ENCODE data around the gene CSRP2.

Gene CSRP2

DNA sequence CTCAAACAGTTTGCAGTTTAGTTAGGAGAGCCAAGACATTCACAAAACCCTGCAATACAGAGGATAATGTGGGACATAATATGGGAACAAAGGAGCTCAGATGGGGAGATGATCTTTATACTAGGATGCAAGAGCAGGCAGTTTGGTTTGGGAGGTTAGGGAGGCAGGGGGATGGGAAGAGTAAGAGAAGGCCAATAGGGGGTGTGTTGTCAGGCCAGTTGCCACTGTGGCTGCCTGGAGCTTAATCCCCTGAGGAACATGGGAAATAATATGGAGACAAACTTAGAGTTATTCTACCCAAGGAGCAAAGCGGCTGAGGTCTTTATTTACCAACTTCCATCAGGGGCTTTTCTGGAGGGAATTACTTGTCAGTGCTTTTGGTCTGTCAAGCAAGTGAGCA lies 10.0 kb upstream of the CSRP2 start:
- no peaks in the 10 kb centered on the region for H3K36me3 ChIP-seq (ENCODE audit: control insufficient read depth, insufficient read depth, low read length)
- H3K4me3 ChIP-seq (replicated peaks; ENCODE audit: low read depth, low read length), result no peak overlapping the region
- TF ChIP-seq, protein P1, sequence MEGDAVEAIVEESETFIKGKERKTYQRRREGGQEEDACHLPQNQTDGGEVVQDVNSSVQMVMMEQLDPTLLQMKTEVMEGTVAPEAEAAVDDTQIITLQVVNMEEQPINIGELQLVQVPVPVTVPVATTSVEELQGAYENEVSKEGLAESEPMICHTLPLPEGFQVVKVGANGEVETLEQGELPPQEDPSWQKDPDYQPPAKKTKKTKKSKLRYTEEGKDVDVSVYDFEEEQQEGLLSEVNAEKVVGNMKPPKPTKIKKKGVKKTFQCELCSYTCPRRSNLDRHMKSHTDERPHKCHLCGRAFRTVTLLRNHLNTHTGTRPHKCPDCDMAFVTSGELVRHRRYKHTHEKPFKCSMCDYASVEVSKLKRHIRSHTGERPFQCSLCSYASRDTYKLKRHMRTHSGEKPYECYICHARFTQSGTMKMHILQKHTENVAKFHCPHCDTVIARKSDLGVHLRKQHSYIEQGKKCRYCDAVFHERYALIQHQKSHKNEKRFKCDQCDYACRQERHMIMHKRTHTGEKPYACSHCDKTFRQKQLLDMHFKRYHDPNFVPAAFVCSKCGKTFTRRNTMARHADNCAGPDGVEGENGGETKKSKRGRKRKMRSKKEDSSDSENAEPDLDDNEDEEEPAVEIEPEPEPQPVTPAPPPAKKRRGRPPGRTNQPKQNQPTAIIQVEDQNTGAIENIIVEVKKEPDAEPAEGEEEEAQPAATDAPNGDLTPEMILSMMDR (IDR thresholded peaks at IDR 0.05; ENCODE audit: insufficient read depth, low read length, poor library complexity, severe bottlenecking), result no peak
- H3K27me3 ChIP-seq (replicated peaks; ENCODE audit: control insufficient read depth, insufficient read depth, low read length), result no peaks in the 10 kb centered on the region
- DNase-seq (ENCODE audit: extremely low read depth, insufficient read length), result no peak

DNA sequence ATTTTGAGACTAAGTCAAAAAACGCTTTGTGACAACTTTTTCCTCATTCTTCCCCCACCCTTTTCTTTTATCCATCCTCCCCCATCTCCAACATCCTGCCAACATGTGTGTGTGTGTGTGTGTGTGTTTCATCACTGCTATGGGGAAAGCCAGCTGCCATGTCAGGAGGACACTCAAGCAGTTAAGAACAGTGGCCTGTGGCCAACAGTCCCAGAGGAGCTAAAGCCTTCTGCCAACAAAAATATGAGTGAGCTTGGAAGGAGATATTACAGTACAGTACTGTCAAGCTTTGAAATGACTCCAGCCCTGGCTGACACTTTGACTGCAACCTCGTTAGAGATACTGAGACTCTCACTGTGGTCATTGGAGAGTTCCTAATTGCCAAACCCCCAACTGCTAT lies 5.0 kb upstream of the CSRP2 start:
- Histone ChIP-seq H3K36me3 (ENCODE audit: control insufficient read depth, insufficient read depth, low read length) (no peaks in the 10 kb centered on the region), H3K4me3 (replicated peaks; ENCODE audit: low read depth, low read length) (no peak overlapping the region), H3K27me3 (replicated peaks; ENCODE audit: control insufficient read depth, insufficient read depth, low read length) (no peaks in the 10 kb centered on the region; the same call in 1 of the 2 replicates)
- DNase-seq (ENCODE audit: extremely low read depth, insufficient read length), result no peak
- TF ChIP-seq, protein P1 (IDR thresholded peaks at IDR 0.05; ENCODE audit: insufficient read depth, low read length, poor library complexity, severe bottlenecking), result no peak

DNA sequence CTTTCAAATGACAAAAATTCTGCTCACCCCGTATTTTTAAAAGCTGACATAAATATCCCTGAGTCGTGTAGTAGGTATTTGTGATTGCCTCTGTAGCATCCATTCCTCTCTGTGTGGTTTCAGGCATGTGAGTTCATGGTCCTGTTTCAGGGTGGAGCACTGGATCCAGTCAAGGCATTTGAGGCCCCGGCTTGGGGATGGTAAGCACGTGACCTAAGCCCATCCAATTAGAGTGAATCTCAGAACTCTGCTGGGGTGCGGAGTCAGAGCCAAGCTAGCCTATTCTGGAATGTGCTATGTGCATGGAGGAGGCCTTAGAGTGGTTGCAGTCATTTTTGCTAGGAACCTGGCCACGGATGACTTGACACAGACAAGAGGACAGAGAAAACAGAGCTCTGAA lies 4.3 kb upstream of the CSRP2 start:
- no peak overlapping the region for H3K4me3 ChIP-seq (replicated peaks; ENCODE audit: low read depth, low read length)
- DNase-seq (ENCODE audit: extremely low read depth, insufficient read length), result no peak
- TF ChIP-seq, protein P1 (IDR thresholded peaks at IDR 0.05; ENCODE audit: insufficient read depth, low read length, poor library complexity, severe bottlenecking), result no peak
- H3K36me3 ChIP-seq (ENCODE audit: control insufficient read depth, insufficient read depth, low read length), result no peaks in the 10 kb centered on the region
- no peaks in the 10 kb centered on the region; the same call in none of the 2 replicates for H3K27me3 ChIP-seq (replicated peaks; ENCODE audit: control insufficient read depth, insufficient read depth, low read length)

DNA sequence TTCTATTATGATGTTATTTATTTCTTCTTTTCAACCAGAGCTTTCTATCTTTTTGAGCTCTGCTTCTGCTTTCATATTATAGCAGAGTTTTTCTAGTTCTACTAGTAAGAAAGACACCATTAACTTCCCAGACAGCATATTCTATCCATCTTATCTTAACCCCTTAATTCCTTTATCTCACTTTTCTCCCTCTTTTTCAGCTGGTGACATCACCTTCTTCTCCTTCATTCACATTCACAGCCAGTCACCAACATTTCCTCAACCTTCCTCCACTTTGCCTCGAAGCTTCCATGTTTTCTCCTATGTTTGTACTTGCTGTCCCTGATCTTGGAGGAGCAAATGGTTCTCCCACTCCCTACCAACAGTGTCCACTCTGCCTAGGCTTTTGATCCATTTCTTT lies 3.5 kb upstream of the CSRP2 start:
- TF ChIP-seq, protein P1 (IDR thresholded peaks at IDR 0.05; ENCODE audit: insufficient read depth, low read length, poor library complexity, severe bottlenecking), result no peak
- DNase-seq (ENCODE audit: extremely low read depth, insufficient read length), result no peak
- Histone ChIP-seq H3K4me3 (replicated peaks; ENCODE audit: low read depth, low read length) (no peak overlapping the region), H3K27me3 (replicated peaks; ENCODE audit: control insufficient read depth, insufficient read depth, low read length) (no peaks in the 10 kb centered on the region; the same call in none of the 2 replicates), H3K36me3 (ENCODE audit: control insufficient read depth, insufficient read depth, low read length) (no peaks in the 10 kb centered on the region)

DNA sequence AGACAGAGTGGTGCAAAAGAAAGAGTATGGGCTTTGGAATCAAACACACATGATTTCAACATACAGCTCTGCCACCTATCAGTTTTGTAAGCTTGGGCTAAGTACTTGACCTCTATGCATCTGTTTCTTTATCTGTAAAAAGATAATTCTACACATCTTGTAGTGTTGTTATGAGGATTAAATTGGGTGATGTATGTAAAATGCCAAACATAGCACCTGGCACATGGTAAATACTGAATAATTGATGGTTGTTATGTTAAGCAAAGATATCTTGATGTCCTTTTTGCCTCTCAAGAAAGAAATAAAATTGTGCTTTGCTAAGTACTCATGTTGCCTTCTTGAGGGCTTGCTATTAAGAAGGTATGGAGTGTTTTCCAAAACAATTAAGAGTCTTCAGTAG lies 2.3 kb upstream of the CSRP2 start:
- no peak for DNase-seq (ENCODE audit: extremely low read depth, insufficient read length)
- Histone ChIP-seq H3K4me3 (replicated peaks; ENCODE audit: low read depth, low read length) (no peak overlapping the region), H3K27me3 (replicated peaks; ENCODE audit: control insufficient read depth, insufficient read depth, low read length) (no peaks in the 10 kb centered on the region; the same call in none of the 2 replicates), H3K36me3 (ENCODE audit: control insufficient read depth, insufficient read depth, low read length) (no peaks in the 10 kb centered on the region)
- TF ChIP-seq, protein P1 (IDR thresholded peaks at IDR 0.05; ENCODE audit: insufficient read depth, low read length, poor library complexity, severe bottlenecking), result no peak

DNA sequence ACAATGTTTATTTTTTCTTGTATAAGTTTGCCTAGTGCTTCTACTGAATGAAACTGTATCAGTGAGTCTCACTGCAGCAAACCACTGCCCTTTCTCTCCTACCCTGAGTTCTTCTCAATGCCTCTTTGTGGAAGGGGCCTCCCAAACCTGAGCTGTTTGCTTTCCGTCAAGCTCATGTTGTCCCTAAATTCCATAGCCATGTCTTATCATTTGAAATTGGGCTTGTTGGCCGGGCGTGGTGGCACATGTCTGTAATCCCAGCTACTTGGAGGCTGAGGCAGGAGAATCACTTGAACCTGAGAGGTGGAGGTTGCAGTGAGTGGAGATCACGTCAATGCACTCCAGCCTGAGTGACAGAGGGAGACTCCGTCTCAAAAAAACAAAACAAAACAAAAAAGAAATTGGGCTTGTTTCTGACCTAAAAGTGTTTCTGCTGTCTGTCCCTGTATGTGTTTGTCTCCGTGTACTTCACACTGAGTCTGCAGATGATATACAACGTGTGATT lies 1.8 kb upstream of the CSRP2 start:
- no peaks in the 10 kb centered on the region for H3K36me3 ChIP-seq (ENCODE audit: control insufficient read depth, insufficient read depth, low read length)
- H3K27me3 ChIP-seq (replicated peaks; ENCODE audit: control insufficient read depth, insufficient read depth, low read length), result no peaks in the 10 kb centered on the region; the same call in none of the 2 replicates
- no peak overlapping the region for H3K4me3 ChIP-seq (replicated peaks; ENCODE audit: low read depth, low read length)
- DNase-seq (ENCODE audit: extremely low read depth, insufficient read length), result no peak
- TF ChIP-seq, protein P1 (IDR thresholded peaks at IDR 0.05; ENCODE audit: insufficient read depth, low read length, poor library complexity, severe bottlenecking), result no peak
